IPS-18c (cell line): ENCODE results near the gene HMGXB3.
"Not testable (repeated sequence)": the region's sequence is repeated elsewhere in the genome, so short reads cannot be mapped to it uniquely, and the experiment has no call there.

Source experiments
- H3K4me3 ChIP-seq: 2 replicates; pipeline ENCODE4 v1.7.0; 2013; ENCODE audit warnings: low read depth, mild to moderate bottlenecking, low read length, moderate library complexity; ENCODE audit not compliant: insufficient read depth
- H3K9me3 ChIP-seq: one replicate; pipeline ENCODE4 v1.6.1; 2013; ENCODE audit warnings: mild to moderate bottlenecking, low read length, moderate library complexity; ENCODE audit not compliant: control insufficient read depth, insufficient read depth

HMGXB3 gene

GRCh38 chr5:150069672-150070627 is 69.4 kb downstream of the HMGXB3 start:
- H3K4me3 ChIP-seq = no peak overlapping the region
- H3K9me3 ChIP-seq = no peaks in the 10 kb centered on the region

GRCh38 chr5:150070821-150071220 is 70.3 kb downstream of the HMGXB3 start:
- no peaks in the 10 kb centered on the region for H3K9me3 ChIP-seq
- no peak overlapping the region for H3K4me3 ChIP-seq

- H3K4me3 ChIP-seq = no peak overlapping the region
- H3K9me3 ChIP-seq = no peaks in the 10 kb centered on the region
Observed at GRCh38 chr5:150073086-150073625, 72.6 kb downstream of the HMGXB3 start.

- no peak overlapping the region for H3K4me3 ChIP-seq
- no peaks in the 10 kb centered on the region for H3K9me3 ChIP-seq
Observed at GRCh38 chr5:150073677-150074076, 73.1 kb downstream of the HMGXB3 start.

GRCh38 chr5:150075233-150075632 is 74.7 kb downstream of the HMGXB3 start:
- Histone ChIP-seq H3K9me3 (no peaks in the 10 kb centered on the region), H3K4me3 (no peak overlapping the region)

GRCh38 chr5:150075806-150076205 is 75.3 kb downstream of the HMGXB3 start:
- no peaks in the 10 kb centered on the region for H3K9me3 ChIP-seq
- H3K4me3 ChIP-seq = no peak overlapping the region

GRCh38 chr5:150077060-150077459 is 76.5 kb downstream of the HMGXB3 start:
- no peak overlapping the region for H3K4me3 ChIP-seq
- H3K9me3 ChIP-seq = no peaks in the 10 kb centered on the region

GRCh38 chr5:150077996-150078801 is 77.7 kb downstream of the HMGXB3 start:
- Histone ChIP-seq H3K4me3 (no peak overlapping the region), H3K9me3 (no peaks in the 10 kb centered on the region)

- H3K9me3 ChIP-seq = no peaks in the 10 kb centered on the region
Observed at GRCh38 chr5:150078802-150079689, 78.5 kb downstream of the HMGXB3 start.

GRCh38 chr5:150079909-150080461 is 79.4 kb downstream of the HMGXB3 start:
- H3K4me3 ChIP-seq = no peak overlapping the region
- no peaks in the 10 kb centered on the region for H3K9me3 ChIP-seq

More at GRCh38 chr5:150078802-150079689, 78.5 kb downstream of the HMGXB3 start:
- H3K4me3 ChIP-seq = no peak overlapping the region

GRCh38 chr5:150080696-150081435 is 80.3 kb downstream of the HMGXB3 start:
- Histone ChIP-seq H3K9me3 (no peaks in the 10 kb centered on the region), H3K4me3 (no peak overlapping the region)

- no peaks in the 10 kb centered on the region for H3K9me3 ChIP-seq
- H3K4me3 ChIP-seq = no peak overlapping the region
Observed at GRCh38 chr5:150081541-150082283, 81.2 kb downstream of the HMGXB3 start.

GRCh38 chr5:150082374-150082773 is 81.8 kb downstream of the HMGXB3 start:
- Histone ChIP-seq H3K4me3 (no peak overlapping the region), H3K9me3 (no peaks in the 10 kb centered on the region)

- no peak overlapping the region for H3K4me3 ChIP-seq
Observed at GRCh38 chr5:150082889-150083288, 82.3 kb downstream of the HMGXB3 start.

GRCh38 chr5:150084754-150085153 is 84.2 kb downstream of the HMGXB3 start:
- H3K9me3 ChIP-seq = not testable (repeated sequence)

More at GRCh38 chr5:150082889-150083288, 82.3 kb downstream of the HMGXB3 start:
- no peaks in the 10 kb centered on the region for H3K9me3 ChIP-seq

More at GRCh38 chr5:150084754-150085153, 84.2 kb downstream of the HMGXB3 start:
- not testable (repeated sequence) for H3K4me3 ChIP-seq
